ENCODE results near the gene P4HB. TPM values are rescaled to one million over a fixed set of nuclear protein-coding genes. Genes with fewer than 3 reads are reported as not detected.

P4HB gene
- total RNA-seq, 4 donors from 2014 or later, result 497 to 717 (median 621) TPM

DNA sequence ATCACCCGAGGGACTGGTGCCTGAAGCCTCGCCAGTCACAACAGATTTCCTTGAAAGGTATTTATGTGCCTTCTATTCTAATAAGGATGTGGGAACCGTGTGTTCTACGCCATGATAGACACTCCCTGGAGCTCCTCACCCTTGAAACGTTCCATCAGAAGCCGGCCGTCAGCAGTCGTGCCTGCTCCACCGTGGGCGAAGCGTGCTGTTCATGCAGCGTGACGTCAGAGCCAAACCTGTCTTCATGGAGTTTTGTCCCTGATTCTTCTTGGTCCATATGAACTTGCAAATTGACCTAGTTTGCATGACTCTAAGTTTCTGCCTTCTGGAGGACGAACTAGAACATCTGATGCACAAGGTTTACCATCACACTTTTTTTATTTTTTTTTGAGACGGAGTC lies 21.0 kb downstream of the P4HB start:
- peak overlapping the region; percentile 98 to 99 (median 99) for H3K27ac ChIP-seq
- in situ Hi-C loops (cut with MboI; ENCODE audit: low sequenced_read_pairs in 4 of 4), result no loop called here
- H3K4me1 ChIP-seq, result peaks cover 69 to 74% of the 10 kb centered on the region in 2 donors
- intact Hi-C loops (cut with DNase I; ENCODE audit: low total_unique reads), result no loop called here
- H3K4me3 ChIP-seq, result peak overlapping the region in 1 of 4 donors; percentile 4
- H3K27me3 ChIP-seq, result no peaks in the 10 kb centered on the region
- DNase-seq (peak; percentile 67 to 69), ATAC-seq (peak in 1 of 2 donors; percentile 29)
- H3K36me3 ChIP-seq, result peaks cover 0 to 11% of the 10 kb centered on the region in 2 donors
- no peaks in the 10 kb centered on the region for H3K9me3 ChIP-seq
- TF ChIP-seq POLR2A (IDR thresholded peaks at IDR 0.05) (no peak), CTCF (IDR thresholded peaks at IDR 0.05 in 4 of 5, conservative IDR thresholded peaks at IDR 0.05 in 1 of 5) (no peak)

GRCh38 chr17:81838753-81839255 lies 21.5 kb downstream of the P4HB start:
- H3K36me3 ChIP-seq, result peaks cover 0 to 6% of the 10 kb centered on the region in 2 donors
- H3K27me3 ChIP-seq, result no peaks in the 10 kb centered on the region
- in situ Hi-C loops (cut with MboI; ENCODE audit: low sequenced_read_pairs in 4 of 4), result no loop called here
- TF ChIP-seq POLR2A (IDR thresholded peaks at IDR 0.05), result peak in 1 of 2 donors; percentile 61
- TF ChIP-seq CTCF (IDR thresholded peaks at IDR 0.05 in 4 of 5, conservative IDR thresholded peaks at IDR 0.05 in 1 of 5), result no peak
- ATAC-seq (peak; percentile 16 to 41), DNase-seq (peak; percentile 68 to 75)
- H3K9me3 ChIP-seq, result no peaks in the 10 kb centered on the region
- peak overlapping the region in 2 of 4 donors; percentile 4 to 13 for H3K4me3 ChIP-seq
- peak overlapping the region; percentile 98 to 99 (median 99) for H3K27ac ChIP-seq
- intact Hi-C loops (cut with DNase I; ENCODE audit: low total_unique reads), result no loop called here
- H3K4me1 ChIP-seq, result peaks cover 72 to 76% of the 10 kb centered on the region in 2 donors

- ATAC-seq, result peak; percentile 46 to 53
- TF ChIP-seq CTCF (IDR thresholded peaks at IDR 0.05 in 4 of 5, conservative IDR thresholded peaks at IDR 0.05 in 1 of 5) (no peak), POLR2A (IDR thresholded peaks at IDR 0.05) (no peak)
- Histone ChIP-seq H3K36me3 (no peaks in the 10 kb centered on the region), H3K27ac (peak overlapping the region; percentile 98 to 99 (median 99)), H3K27me3 (no peaks in the 10 kb centered on the region), H3K9me3 (no peaks in the 10 kb centered on the region), H3K4me1 (peaks cover 68 to 72% of the 10 kb centered on the region in 2 donors), H3K4me3 (no peak overlapping the region)
- intact Hi-C loops (cut with DNase I; ENCODE audit: low total_unique reads), result no loop called here
- in situ Hi-C loops (cut with MboI; ENCODE audit: low sequenced_read_pairs in 4 of 4), result no loop called here
- DNase-seq, result peak; percentile 67 to 89
Measured at GRCh38 chr17:81837641-81838040, 22.7 kb downstream of the P4HB start.

GRCh38 chr17:81834831-81835267 lies 25.5 kb downstream of the P4HB start, which contains the start of gene PPP1R27:
PPP1R27 (minus strand) TSS chr17:81835050; CDS start chr17:81834953, 97 bp downstream.
- H3K27ac ChIP-seq, result peak within 1 kb of the TSS; percentile 98 to 99 (median 99)
- TF ChIP-seq POLR2A (IDR thresholded peaks at IDR 0.05) (peak; percentile 99), CTCF (IDR thresholded peaks at IDR 0.05 in 4 of 5, conservative IDR thresholded peaks at IDR 0.05 in 1 of 5) (no peak)
- no peaks in the 10 kb centered on the region for H3K36me3 ChIP-seq
- peak; percentile 92 to 98 for DNase-seq
- H3K4me1 ChIP-seq, result peaks cover 45 to 51% of the 10 kb centered on the region in 2 donors
- ATAC-seq, result peak; percentile 21 to 39
- H3K27me3 ChIP-seq, result no peaks in the 10 kb centered on the region
- intact Hi-C loops (cut with DNase I; ENCODE audit: low total_unique reads) (loop anchor here (5.0 kb wide), 1 partner anchor 77 kb away; the partner anchor contains the start of gene PCYT2), in situ Hi-C loops (cut with MboI; ENCODE audit: low sequenced_read_pairs in 4 of 4) (no loop called here)
- H3K9me3 ChIP-seq, result no peaks in the 10 kb centered on the region
- peak within 1 kb of the TSS; percentile 65 to 86 (median 73) for H3K4me3 ChIP-seq

All from gastrocnemius medialis (tissue), 4 donors.